ENCODE results near the gene ARHGAP44. TPM values are rescaled to one million over a fixed set of nuclear protein-coding genes. Genes with fewer than 3 reads are reported as not detected.

The ARHGAP44 gene
- total and polyA plus RNA-seq, 2 of the 13 experiments (the other 11 are each of a cell fraction or from before 2014, with no cell fraction given), result 0.79 to 3.1 TPM

DNA sequence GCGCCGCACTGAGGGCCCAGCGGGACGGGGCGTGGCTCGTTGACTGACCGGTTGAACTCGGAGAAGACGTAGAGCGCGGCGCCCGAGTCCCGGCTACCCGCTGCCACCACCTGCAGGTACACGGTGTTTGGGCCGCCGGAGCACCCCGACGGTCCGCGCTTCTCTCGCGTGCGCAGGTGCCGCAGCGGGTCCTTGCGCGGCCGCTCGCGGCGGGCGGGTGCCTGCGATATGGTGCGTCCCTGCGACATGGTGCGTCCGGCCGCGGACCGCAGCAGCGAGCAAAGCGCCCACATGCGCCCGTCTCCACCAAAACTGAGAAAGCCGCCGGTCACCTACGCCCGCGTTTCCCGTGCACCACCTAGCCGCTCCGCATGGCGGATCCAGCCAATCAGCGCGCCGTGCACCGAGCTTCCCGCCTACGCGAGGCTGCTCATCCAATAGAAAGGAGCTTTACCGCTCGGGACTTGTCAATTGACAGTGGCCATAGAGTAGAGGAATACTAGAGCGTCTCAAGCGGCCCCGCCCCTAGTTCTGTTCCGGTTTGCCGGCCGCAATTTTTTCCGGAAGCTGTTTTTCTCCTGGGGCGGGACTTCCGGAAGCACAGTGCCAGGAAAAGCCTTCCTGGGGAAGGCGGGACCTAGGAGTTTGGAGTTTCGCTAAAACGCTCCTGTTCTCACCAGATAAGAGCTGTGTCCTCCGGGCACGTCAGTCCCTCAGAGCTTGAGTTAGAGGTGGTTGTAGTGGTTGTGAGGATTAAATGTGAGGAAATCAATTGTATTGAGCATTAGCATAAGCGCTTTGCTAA is 228.6 kb downstream of the ARHGAP44 start, which contains the start of gene ELAC2 (continued):
- TF ChIP-seq, protein P1, sequence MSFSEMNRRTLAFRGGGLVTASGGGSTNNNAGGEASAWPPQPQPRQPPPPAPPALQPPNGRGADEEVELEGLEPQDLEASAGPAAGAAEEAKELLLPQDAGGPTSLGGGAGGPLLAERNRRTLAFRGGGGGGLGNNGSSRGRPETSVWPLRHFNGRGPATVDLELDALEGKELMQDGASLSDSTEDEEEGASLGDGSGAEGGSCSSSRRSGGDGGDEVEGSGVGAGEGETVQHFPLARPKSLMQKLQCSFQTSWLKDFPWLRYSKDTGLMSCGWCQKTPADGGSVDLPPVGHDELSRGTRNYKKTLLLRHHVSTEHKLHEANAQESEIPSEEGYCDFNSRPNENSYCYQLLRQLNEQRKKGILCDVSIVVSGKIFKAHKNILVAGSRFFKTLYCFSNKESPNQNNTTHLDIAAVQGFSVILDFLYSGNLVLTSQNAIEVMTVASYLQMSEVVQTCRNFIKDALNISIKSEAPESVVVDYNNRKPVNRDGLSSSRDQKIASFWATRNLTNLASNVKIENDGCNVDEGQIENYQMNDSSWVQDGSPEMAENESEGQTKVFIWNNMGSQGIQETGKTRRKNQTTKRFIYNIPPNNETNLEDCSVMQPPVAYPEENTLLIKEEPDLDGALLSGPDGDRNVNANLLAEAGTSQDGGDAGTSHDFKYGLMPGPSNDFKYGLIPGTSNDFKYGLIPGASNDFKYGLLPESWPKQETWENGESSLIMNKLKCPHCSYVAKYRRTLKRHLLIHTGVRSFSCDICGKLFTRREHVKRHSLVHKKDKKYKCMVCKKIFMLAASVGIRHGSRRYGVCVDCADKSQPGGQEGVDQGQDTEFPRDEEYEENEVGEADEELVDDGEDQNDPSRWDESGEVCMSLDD (CRISPR knock-in tag; IDR thresholded peaks at IDR 0.05; ENCODE audit: borderline replicate concordance), result no peak
- TF ChIP-seq, protein P2, sequence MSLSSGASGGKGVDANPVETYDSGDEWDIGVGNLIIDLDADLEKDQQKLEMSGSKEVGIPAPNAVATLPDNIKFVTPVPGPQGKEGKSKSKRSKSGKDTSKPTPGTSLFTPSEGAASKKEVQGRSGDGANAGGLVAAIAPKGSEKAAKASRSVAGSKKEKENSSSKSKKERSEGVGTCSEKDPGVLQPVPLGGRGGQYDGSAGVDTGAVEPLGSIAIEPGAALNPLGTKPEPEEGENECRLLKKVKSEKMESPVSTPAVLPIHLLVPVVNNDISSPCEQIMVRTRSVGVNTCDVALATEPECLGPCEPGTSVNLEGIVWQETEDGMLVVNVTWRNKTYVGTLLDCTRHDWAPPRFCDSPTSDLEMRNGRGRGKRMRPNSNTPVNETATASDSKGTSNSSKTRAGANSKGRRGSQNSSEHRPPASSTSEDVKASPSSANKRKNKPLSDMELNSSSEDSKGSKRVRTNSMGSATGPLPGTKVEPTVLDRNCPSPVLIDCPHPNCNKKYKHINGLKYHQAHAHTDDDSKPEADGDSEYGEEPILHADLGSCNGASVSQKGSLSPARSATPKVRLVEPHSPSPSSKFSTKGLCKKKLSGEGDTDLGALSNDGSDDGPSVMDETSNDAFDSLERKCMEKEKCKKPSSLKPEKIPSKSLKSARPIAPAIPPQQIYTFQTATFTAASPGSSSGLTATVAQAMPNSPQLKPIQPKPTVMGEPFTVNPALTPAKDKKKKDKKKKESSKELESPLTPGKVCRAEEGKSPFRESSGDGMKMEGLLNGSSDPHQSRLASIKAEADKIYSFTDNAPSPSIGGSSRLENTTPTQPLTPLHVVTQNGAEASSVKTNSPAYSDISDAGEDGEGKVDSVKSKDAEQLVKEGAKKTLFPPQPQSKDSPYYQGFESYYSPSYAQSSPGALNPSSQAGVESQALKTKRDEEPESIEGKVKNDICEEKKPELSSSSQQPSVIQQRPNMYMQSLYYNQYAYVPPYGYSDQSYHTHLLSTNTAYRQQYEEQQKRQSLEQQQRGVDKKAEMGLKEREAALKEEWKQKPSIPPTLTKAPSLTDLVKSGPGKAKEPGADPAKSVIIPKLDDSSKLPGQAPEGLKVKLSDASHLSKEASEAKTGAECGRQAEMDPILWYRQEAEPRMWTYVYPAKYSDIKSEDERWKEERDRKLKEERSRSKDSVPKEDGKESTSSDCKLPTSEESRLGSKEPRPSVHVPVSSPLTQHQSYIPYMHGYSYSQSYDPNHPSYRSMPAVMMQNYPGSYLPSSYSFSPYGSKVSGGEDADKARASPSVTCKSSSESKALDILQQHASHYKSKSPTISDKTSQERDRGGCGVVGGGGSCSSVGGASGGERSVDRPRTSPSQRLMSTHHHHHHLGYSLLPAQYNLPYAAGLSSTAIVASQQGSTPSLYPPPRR (CRISPR knock-in tag; IDR thresholded peaks at IDR 0.05; ENCODE audit: borderline replicate concordance), result no peak
- TF ChIP-seq PHB2 (IDR thresholded peaks at IDR 0.05; ENCODE audit: partially characterized antibody) (no peak), RELA (CRISPR knock-in tag; IDR thresholded peaks at IDR 0.05) (no peak), TEAD3 (CRISPR knock-in tag; optimal IDR thresholded peaks at IDR 0.05; ENCODE audit: borderline replicate concordance) (no peak), ZNF30 (CRISPR knock-in tag; IDR thresholded peaks at IDR 0.05) (no peak), FOXK2 (IDR thresholded peaks at IDR 0.05) (no peak), FOXP1 (IDR thresholded peaks at IDR 0.05) (no peak), FOXP1 (CRISPR knock-in tag; IDR thresholded peaks at IDR 0.05) (no peak), POLR2AphosphoS2 (IDR thresholded peaks at IDR 0.05; ENCODE audit: low read depth, low read length) (no peak), AHR (CRISPR knock-in tag; IDR thresholded peaks at IDR 0.05) (no peak), EED (CRISPR knock-in tag; IDR thresholded peaks at IDR 0.05) (no peak), SMARCE1 (IDR thresholded peaks at IDR 0.05; ENCODE audit: borderline replicate concordance) (no peak)
- TF ChIP-seq, protein P3, sequence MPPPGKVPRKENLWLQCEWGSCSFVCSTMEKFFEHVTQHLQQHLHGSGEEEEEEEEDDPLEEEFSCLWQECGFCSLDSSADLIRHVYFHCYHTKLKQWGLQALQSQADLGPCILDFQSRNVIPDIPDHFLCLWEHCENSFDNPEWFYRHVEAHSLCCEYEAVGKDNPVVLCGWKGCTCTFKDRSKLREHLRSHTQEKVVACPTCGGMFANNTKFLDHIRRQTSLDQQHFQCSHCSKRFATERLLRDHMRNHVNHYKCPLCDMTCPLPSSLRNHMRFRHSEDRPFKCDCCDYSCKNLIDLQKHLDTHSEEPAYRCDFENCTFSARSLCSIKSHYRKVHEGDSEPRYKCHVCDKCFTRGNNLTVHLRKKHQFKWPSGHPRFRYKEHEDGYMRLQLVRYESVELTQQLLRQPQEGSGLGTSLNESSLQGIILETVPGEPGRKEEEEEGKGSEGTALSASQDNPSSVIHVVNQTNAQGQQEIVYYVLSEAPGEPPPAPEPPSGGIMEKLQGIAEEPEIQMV (CRISPR knock-in tag; IDR thresholded peaks at IDR 0.05; ENCODE audit: low read depth), result peak; percentile 70
- TF ChIP-seq, protein P4, sequence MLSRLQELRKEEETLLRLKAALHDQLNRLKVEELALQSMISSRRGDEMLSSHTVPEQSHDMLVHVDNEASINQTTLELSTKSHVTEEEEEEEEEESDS (CRISPR knock-in tag; IDR thresholded peaks at IDR 0.05; ENCODE audit: borderline replicate concordance), result 0 out of 2 replicates have a peak, but pooled peaks have one; percentile 76
- TF ChIP-seq, protein P5, sequence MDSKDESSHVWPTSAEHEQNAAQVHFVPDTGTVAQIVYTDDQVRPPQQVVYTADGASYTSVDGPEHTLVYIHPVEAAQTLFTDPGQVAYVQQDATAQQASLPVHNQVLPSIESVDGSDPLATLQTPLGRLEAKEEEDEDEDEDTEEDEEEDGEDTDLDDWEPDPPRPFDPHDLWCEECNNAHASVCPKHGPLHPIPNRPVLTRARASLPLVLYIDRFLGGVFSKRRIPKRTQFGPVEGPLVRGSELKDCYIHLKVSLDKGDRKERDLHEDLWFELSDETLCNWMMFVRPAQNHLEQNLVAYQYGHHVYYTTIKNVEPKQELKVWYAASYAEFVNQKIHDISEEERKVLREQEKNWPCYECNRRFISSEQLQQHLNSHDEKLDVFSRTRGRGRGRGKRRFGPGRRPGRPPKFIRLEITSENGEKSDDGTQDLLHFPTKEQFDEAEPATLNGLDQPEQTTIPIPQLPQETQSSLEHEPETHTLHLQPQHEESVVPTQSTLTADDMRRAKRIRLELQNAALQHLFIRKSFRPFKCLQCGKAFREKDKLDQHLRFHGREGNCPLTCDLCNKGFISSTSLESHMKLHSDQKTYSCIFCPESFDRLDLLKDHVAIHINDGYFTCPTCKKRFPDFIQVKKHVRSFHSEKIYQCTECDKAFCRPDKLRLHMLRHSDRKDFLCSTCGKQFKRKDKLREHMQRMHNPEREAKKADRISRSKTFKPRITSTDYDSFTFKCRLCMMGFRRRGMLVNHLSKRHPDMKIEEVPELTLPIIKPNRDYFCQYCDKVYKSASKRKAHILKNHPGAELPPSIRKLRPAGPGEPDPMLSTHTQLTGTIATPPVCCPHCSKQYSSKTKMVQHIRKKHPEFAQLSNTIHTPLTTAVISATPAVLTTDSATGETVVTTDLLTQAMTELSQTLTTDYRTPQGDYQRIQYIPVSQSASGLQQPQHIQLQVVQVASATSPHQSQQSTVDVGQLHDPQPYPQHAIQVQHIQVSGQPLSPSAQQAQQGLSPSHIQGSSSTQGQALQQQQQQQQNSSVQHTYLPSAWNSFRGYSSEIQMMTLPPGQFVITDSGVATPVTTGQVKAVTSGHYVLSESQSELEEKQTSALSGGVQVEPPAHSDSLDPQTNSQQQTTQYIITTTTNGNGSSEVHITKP (CRISPR knock-in tag; IDR thresholded peaks at IDR 0.05; ENCODE audit: low read depth), result no peak

Data from HepG2 (cell line).